Body of pancreas (tissue), 4 donors: ENCODE results near the gene MED12L.

Experiments used
- POLR2A ChIP-seq, 3 donors: fragments of 450-650 bp; IDR thresholded peaks; one replicate each; pipeline ENCODE4 v1.6.1; 2016; ENCODE audit warnings: antibody characterized with exemption in 3 of 3, mild to moderate bottlenecking in 2 of 3
- TF ChIP-seq, protein P1 (sequence below), 7 experiments: fragments of 450-650 bp in 4 of 7; fragments of 200-600 bp in 3 of 7; sonication (generic) in 3 of 7; IDR thresholded peaks; one replicate each; pipeline ENCODE4 v1.5.1; 2016 to 2019; ENCODE audit warnings: antibody characterized with exemption in 7 of 7

DNA sequence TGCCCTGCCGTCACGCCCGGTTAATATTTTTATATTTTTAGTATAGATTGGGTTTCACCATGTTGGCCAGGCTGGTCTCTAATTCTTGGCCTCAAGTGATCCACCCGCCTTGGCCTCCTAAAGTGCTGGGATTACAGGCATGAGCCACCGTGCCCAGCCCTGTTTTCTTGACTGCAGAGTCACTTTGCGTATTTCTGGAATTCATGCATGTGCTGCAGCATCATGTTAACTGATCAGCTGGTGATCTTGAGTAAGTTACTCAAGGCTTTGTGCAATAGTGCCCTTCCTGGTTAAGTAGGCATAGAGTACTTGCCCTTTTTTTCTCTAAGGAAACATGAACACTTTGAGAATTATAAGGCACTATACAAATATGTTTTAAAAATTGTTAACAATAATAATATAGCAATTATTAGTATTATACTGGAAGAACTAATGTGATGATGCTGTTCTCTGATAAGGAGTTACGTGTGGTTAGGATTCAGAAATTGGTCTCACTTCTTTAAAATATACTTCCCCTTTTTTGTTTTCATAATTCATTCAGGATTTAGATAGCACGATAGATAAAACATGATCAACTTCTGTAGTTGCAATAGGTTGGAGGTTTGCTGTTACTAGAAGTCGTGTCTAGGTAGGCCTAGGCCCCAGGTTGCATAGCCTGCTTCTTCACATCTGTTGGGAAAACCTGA, 83.9 kb downstream of the MED12L start:
- TF ChIP-seq, protein P1, sequence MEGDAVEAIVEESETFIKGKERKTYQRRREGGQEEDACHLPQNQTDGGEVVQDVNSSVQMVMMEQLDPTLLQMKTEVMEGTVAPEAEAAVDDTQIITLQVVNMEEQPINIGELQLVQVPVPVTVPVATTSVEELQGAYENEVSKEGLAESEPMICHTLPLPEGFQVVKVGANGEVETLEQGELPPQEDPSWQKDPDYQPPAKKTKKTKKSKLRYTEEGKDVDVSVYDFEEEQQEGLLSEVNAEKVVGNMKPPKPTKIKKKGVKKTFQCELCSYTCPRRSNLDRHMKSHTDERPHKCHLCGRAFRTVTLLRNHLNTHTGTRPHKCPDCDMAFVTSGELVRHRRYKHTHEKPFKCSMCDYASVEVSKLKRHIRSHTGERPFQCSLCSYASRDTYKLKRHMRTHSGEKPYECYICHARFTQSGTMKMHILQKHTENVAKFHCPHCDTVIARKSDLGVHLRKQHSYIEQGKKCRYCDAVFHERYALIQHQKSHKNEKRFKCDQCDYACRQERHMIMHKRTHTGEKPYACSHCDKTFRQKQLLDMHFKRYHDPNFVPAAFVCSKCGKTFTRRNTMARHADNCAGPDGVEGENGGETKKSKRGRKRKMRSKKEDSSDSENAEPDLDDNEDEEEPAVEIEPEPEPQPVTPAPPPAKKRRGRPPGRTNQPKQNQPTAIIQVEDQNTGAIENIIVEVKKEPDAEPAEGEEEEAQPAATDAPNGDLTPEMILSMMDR (IDR thresholded peaks at IDR 0.05): no peak
- TF ChIP-seq POLR2A (IDR thresholded peaks at IDR 0.05): no peak
